ENCODE results near the gene ANKRD39. TPM values are rescaled to one million over a fixed set of nuclear protein-coding genes. Genes with fewer than 3 reads are reported as not detected.

Gene ANKRD39
- total RNA-seq, 1 donor from 2014 or later, result 31.9 TPM

DNA sequence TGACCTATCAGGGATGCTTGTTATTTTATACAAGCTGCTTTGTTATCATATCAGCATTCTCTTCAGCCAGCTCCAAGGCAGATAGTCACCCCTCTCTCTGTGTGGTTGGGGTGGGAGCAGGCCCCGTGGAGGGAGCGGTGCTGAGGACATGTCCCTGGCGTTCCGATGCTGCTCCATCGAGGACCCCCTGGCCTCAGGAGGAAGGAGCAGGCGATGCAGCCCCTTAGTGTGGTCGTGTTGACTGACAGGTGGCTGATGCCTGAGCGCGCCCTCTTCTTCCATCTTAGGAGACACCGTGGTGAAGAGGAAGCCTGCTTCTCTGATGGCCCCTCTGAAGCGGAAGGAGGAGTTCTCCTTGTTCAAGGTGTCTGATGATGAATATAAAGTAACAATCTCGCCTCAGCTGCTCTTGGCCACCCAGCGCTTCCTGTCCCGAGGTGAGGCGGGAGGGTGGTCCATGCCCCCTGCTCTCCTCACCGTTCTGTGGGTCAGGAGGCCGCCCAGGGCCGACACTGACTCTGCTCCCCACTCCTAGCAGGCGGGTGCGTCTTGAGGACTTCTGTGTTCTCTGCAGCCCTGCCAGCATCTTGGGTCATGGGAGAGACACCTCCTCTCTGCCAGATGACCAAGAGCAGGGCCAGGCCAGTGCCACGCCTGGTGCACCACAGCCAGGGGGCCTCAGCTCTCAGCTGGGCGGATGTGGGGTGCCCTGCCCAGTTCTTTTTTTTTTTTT lies 31.1 kb downstream of the ANKRD39 start:
- TF ChIP-seq, protein P1, sequence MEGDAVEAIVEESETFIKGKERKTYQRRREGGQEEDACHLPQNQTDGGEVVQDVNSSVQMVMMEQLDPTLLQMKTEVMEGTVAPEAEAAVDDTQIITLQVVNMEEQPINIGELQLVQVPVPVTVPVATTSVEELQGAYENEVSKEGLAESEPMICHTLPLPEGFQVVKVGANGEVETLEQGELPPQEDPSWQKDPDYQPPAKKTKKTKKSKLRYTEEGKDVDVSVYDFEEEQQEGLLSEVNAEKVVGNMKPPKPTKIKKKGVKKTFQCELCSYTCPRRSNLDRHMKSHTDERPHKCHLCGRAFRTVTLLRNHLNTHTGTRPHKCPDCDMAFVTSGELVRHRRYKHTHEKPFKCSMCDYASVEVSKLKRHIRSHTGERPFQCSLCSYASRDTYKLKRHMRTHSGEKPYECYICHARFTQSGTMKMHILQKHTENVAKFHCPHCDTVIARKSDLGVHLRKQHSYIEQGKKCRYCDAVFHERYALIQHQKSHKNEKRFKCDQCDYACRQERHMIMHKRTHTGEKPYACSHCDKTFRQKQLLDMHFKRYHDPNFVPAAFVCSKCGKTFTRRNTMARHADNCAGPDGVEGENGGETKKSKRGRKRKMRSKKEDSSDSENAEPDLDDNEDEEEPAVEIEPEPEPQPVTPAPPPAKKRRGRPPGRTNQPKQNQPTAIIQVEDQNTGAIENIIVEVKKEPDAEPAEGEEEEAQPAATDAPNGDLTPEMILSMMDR (conservative IDR thresholded peaks at IDR 0.05; ENCODE audit: low read depth, low read length), result no peak
- DNase-seq (ENCODE audit: low read depth), result no peak
- no peak overlapping the region for H3K4me3 ChIP-seq (ENCODE audit: low read depth, low read length)

DNA sequence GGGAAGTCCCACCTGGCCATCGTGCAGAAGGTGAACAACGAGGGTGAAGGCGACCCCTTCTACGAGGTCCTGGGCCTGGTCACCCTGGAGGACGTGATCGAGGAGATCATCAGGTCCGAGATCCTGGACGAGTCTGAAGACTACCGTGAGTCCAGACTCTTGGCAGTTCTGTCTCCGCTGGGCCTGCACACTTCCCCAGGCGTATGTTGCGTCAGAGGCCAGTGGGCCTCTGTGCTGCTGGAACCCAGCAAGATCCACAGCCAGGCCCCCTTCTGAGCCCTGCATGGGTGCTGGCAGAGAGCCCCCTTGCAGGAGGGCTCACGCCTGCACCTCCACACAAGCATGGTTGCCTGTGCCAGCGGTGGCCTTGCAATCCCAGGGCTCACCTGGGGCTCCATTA lies 32.8 kb downstream of the ANKRD39 start:
- H3K4me3 ChIP-seq (ENCODE audit: low read depth, low read length), result no peak overlapping the region
- TF ChIP-seq, protein P1 (conservative IDR thresholded peaks at IDR 0.05; ENCODE audit: low read depth, low read length), result no peak
- DNase-seq (ENCODE audit: low read depth), result no peak

DNA sequence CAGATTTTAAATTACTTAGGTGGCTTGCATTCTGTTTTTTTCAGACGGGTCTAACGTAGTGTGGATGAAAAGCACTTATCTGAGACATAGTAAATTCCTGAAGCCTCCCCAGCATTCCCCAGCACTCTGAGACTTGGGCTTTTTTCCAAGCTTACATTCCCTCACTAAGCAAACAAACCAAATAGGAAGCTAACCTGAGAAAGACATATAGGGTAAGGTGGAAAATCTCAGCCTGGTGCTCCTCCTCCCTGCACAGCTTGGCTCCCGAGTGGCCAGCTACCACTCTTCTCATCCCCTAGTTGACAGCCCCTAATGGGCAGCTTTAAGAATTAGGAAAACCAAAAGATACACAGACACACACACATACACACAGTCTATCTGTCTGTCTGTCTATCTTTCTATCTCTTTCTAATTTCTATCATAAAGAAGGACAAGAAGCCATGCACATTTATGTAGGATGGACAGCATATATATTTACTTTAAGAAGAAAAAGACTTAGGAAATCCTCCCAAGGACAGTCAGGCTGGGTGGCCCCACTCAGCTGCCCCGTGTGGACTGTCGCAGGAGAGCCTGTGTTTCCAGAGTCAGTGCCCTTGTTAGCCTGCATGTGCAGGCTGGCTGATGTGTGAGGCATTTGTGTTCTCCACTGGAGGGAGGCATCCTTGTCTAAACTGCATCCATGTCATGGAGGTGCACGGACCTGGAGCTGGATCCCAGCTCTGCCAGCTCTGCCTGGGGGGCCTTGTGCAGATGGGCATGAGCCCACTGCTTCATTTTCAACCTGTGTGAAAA lies 33.5 kb downstream of the ANKRD39 start:
- TF ChIP-seq, protein P1 (conservative IDR thresholded peaks at IDR 0.05; ENCODE audit: low read depth, low read length), result no peak
- DNase-seq (ENCODE audit: low read depth), result no peak
- H3K4me3 ChIP-seq (ENCODE audit: low read depth, low read length), result no peak overlapping the region

DNA sequence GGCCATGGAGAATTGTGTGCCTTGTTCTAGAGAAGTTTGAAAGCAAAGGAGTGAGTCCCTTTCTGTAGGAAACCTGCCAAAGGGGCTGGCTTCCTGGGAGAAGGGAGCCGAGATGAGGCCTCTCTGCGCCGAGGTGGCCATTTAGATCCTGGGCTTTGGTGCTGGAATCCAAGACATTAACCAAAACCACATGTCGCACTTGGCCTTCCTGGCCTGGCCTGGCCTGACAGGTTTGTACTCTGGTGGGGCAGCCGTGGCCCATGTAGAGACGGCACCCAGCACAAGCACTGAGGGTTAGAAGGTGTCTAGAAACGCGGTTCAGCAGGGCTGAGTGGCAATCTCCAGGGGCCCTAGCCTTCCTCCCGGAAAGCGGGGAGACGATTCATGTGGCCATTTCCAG lies 34.6 kb downstream of the ANKRD39 start:
- TF ChIP-seq, protein P1 (conservative IDR thresholded peaks at IDR 0.05; ENCODE audit: low read depth, low read length), result no peak
- no peak for DNase-seq (ENCODE audit: low read depth)
- H3K4me3 ChIP-seq (ENCODE audit: low read depth, low read length), result no peak overlapping the region

DNA sequence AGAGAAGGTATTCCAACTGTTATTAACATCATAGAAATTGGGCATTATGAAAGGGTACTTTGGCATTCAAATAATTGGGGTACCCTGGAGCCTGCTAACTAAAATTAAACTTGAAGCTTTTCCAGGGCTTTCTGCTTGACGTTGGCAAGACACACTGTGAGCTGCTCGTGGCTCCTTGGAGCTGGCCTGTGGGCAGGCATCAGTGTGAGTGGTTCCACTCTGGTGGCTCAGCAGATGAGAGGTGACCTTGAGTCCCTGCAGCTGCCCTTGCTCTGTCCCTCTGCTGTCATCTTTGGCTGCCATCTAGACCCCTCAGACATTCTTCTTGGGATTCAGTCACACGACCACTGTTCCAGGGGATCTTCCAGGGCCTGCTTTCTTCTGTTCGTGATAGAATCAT lies 35.0 kb downstream of the ANKRD39 start:
- no peak for DNase-seq (ENCODE audit: low read depth)
- no peak overlapping the region for H3K4me3 ChIP-seq (ENCODE audit: low read depth, low read length)
- TF ChIP-seq, protein P1 (conservative IDR thresholded peaks at IDR 0.05; ENCODE audit: low read depth, low read length), result no peak

DNA sequence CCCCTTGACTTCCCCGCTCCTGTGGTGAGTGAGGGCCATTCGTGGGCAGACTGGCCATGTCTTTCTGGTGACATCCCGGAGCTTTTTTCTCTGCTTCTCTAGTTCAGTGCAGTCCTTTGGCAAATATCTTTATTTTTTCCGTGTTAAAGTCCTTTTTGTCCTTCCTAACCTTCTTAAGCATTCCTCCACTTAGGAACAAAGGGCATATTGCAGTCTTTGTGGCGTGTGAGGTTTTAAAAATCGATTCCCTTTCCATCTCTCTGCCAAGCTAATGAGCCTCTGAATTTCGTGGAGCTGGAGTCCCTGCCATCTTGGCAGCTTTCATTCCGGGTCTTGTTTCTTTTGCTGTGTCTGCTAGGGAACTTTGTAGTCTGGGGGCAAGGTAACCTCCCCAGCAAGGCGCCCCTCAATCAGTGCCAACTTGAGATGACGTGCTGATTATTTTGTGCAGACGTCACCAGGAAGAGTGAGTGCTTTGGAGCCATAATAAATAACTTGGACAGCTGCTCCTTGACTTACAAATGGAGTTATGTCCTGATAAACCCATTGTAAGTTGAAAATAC lies 36.6 kb downstream of the ANKRD39 start:
- H3K4me3 ChIP-seq (ENCODE audit: low read depth, low read length), result no peak overlapping the region
- no peak for DNase-seq (ENCODE audit: low read depth)
- TF ChIP-seq, protein P1 (conservative IDR thresholded peaks at IDR 0.05; ENCODE audit: low read depth, low read length), result no peak

Measured in epithelial cell of proximal tubule (primary cell).